HEK293T (cell line): Measurements from ENCODE around the gene DNA2.

Experiments
- CTCF ChIA-PET: fragments of 350-600 bp; formaldehyde crosslinking; extraction: SDS; loops from one replicate; lab custom pipeline; 2021; ENCODE audit warnings: antibody characterized with exemption, inconsistent platforms; lab: Yijun Ruan, JAX
- POLR2A ChIA-PET: fragments of 350-600 bp; formaldehyde crosslinking; extraction: SDS; loops from one replicate; lab custom pipeline; 2020; ENCODE audit warnings: antibody characterized with exemption, inconsistent platforms; lab: Yijun Ruan, JAX
- DNase-seq: peaks from one replicate; pipeline ENCODE4 v3.0.0; 2012; ENCODE audit warnings: mixed read lengths; ENCODE audit errors: extremely low spot score
- ARNT ChIP-seq: fragments of 450-650 bp; IDR thresholded peaks from 2 replicates; pipeline ENCODE4 v1.6.1; 2017; ENCODE audit warnings: mild to moderate bottlenecking
- BHLHE40 ChIP-seq: fragments of 450-650 bp; IDR thresholded peaks from 2 replicates; pipeline ENCODE4 v1.6.1; 2016; ENCODE audit warnings: mild to moderate bottlenecking, moderate library complexity, borderline replicate concordance
- CTBP1 ChIP-seq: fragments of 450-650 bp; IDR thresholded peaks from 2 replicates; pipeline ENCODE4 v1.6.1; 2016; ENCODE audit warnings: borderline replicate concordance
- ELF4 ChIP-seq: fragments of 450-650 bp; IDR thresholded peaks from 2 replicates; pipeline ENCODE4 v1.6.1; 2017; ENCODE audit warnings: antibody characterized with exemption
- FOXA1 ChIP-seq: fragments of 450-650 bp; IDR thresholded peaks from 2 replicates; pipeline ENCODE4 v1.6.1; 2016; ENCODE audit warnings: mild to moderate bottlenecking
- FOXK2 ChIP-seq: fragments of 450-650 bp; IDR thresholded peaks from 2 replicates; pipeline ENCODE4 v1.6.1; 2016; ENCODE audit warnings: mild to moderate bottlenecking
- FOXM1 ChIP-seq: fragments of 450-650 bp; IDR thresholded peaks from 2 replicates; pipeline ENCODE4 v1.6.1; 2017; ENCODE audit warnings: mild to moderate bottlenecking, borderline replicate concordance
- HDGF ChIP-seq: fragments of 450-650 bp; IDR thresholded peaks from 2 replicates; pipeline ENCODE4 v1.6.1; 2017; ENCODE audit warnings: antibody characterized with exemption, borderline replicate concordance
- L3MBTL2 ChIP-seq: fragments of 450-650 bp; conservative IDR thresholded peaks from 2 replicates; pipeline ENCODE4 v1.6.1; 2016; ENCODE audit warnings: mild to moderate bottlenecking
- LEF1 ChIP-seq: fragments of 450-650 bp; IDR thresholded peaks from 2 replicates; pipeline ENCODE4 v1.6.1; 2017; ENCODE audit warnings: mild to moderate bottlenecking, borderline replicate concordance
- NFRKB ChIP-seq: fragments of 450-650 bp; IDR thresholded peaks from 2 replicates; pipeline ENCODE4 v1.6.1; 2016; ENCODE audit warnings: mild to moderate bottlenecking, moderate library complexity
- SP1 ChIP-seq: fragments of 450-650 bp; IDR thresholded peaks from 2 replicates; pipeline ENCODE4 v1.6.1; 2017
- SUZ12 ChIP-seq: fragments of 450-650 bp; IDR thresholded peaks from 2 replicates; pipeline ENCODE4 v1.6.1; 2016; ENCODE audit warnings: mild to moderate bottlenecking
- TARDBP ChIP-seq: fragments of 450-650 bp; IDR thresholded peaks from 2 replicates; pipeline ENCODE4 v1.6.1; 2016
- ZNF384 ChIP-seq: fragments of 450-650 bp; IDR thresholded peaks from 2 replicates; pipeline ENCODE4 v1.6.1; 2016
- TF ChIP-seq, protein P1 (sequence below): fragments of 450-650 bp; IDR thresholded peaks from 2 replicates; pipeline ENCODE4 v1.6.1; 2016

The DNA2 gene

DNA sequence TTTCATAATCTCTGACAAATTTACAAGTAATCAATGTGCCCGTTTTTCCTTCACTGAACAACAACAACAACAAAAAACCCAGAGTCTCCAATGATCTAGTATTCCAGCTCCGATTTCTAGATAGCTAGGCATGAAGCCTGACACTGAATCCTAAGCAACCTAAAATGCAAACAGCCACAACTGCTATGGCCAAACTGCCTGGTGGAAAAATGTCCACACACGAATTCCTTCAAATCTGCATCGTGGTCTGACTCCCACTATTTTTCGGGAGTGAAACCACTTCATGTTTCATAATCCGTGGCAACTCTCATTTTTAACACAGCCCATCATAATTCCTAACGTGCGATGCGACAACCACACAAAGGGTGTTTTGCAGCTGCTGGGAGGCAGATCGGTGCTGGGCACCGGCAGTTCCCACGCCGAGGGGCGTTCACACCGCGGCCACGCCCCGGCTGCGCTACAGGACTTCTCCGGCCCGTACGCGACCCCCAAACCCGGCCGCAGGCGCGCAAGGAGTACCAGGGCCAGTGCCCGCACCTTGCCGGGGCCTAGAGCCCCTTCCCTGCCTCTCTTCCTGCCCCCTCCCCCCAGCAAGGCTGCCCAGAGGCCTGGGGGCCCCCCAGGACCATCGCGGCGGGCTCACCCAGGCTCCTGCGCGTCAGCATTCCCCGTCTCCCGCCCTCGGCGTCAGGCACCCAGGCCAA lies 65.5 kb downstream of the DNA2 start:
- DNase-seq: peak; percentile 68
- POLR2A ChIA-PET: interaction anchor here (1.8 to 2.0 kb wide), 2 partner anchors 66 to 74 kb away, joined by 5 to 9 read pairs; partner anchors contain the start of genes DNA2, HNRNPH3 and PBLD
- CTCF ChIA-PET: interaction anchor here (0.6 to 0.9 kb wide), 5 partner anchors 9 to 267 kb away, joined by 3 to 5 read pairs (median 3); no protein-coding TSS in a partner anchor
- TF ChIP-seq FOXM1 (no peak), TARDBP (no peak), ELF4 (no peak), FOXA1 (no peak), SUZ12 (no peak), NFRKB (no peak), BHLHE40 (no peak), SP1 (no peak), HDGF (no peak), FOXK2 (no peak), LEF1 (no peak), ARNT (no peak), ZNF384 (no peak), CTBP1 (no peak), L3MBTL2 (no peak)
- TF ChIP-seq, protein P1, sequence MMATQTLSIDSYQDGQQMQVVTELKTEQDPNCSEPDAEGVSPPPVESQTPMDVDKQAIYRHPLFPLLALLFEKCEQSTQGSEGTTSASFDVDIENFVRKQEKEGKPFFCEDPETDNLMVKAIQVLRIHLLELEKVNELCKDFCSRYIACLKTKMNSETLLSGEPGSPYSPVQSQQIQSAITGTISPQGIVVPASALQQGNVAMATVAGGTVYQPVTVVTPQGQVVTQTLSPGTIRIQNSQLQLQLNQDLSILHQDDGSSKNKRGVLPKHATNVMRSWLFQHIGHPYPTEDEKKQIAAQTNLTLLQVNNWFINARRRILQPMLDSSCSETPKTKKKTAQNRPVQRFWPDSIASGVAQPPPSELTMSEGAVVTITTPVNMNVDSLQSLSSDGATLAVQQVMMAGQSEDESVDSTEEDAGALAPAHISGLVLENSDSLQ: no peak

DNA sequence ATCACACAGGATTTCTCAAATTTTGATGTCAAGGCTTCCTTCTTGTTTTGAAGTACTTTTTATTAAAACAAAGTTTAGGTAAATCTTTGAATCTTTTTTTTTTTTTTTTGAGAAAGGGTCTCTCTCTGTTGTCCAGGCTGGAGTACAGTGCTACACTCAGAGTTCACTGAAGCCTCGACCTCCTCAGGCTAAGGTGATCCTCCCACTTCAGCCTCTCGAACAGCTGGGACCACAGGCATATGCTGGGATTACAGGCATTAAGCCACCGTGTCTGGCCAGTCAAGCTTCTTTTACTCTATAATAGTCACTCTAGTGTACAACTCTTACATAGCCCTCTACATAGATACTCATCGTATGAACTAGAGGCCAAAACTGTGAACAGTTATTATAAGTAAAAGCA lies 68.1 kb downstream of the DNA2 start:
- ChIA-PET POLR2A (no interaction called here), CTCF (interaction anchor here (1.1 kb wide), 1 partner anchor 57 kb away, joined by 4 read pairs; no protein-coding TSS in a partner anchor)
- TF ChIP-seq, protein P1: no peak
- TF ChIP-seq FOXM1: no peak
- TF ChIP-seq ZNF384: no peak
- no peak for TF ChIP-seq FOXK2
- TF ChIP-seq HDGF: no peak
- TF ChIP-seq SUZ12: no peak
- no peak for TF ChIP-seq ELF4
- no peak for TF ChIP-seq CTBP1
- no peak for TF ChIP-seq FOXA1
- no peak for TF ChIP-seq LEF1
- DNase-seq: no peak

DNA sequence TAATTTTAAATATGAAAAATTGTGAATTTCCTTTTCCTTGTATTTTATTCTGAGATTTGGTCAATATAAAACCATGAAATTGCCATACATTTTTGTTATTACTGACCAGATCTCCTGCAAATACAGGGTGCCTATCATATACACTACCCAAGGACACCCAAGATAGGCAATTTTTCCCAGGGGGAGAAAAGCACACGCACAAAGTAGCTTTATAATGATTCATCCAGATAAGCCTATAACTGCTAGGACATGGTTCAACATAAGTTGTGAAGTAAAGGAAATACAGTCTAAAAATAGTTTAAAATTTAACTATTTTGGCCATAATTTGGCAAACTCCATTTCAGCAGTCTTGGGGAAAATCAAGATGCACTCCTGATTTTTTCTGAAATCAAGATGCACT lies 69.5 kb downstream of the DNA2 start:
- TF ChIP-seq FOXK2 (no peak), LEF1 (no peak), ARNT (no peak), TARDBP (no peak), ELF4 (no peak), FOXM1 (no peak), L3MBTL2 (no peak), CTBP1 (no peak), SUZ12 (no peak), NFRKB (no peak), FOXA1 (no peak), SP1 (no peak), ZNF384 (no peak), HDGF (no peak)
- TF ChIP-seq, protein P1: no peak
- POLR2A ChIA-PET: no interaction called here
- DNase-seq: no peak
- CTCF ChIA-PET: no interaction called here

DNA sequence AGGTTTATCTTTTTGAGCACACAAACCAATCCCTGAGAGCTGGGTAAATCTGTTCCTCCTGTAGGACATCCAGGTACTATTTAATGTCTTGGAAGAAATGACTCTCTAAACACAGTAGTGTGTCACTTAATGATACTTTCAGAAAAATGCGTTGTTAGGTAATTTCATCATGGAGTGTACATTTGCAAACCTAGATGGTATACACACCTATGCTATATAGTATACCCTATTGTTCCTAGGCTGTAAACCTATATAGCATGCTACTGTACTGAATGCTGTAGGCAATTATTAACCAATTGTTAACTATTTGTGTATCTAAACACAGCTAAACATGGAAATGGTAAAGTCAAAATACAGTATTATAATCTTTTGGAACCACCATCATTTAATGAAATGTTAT lies 74.8 kb downstream of the DNA2 start:
- TF ChIP-seq HDGF (no peak), FOXA1 (no peak), FOXK2 (no peak), BHLHE40 (no peak), SP1 (no peak), L3MBTL2 (no peak), ZNF384 (no peak), LEF1 (no peak), NFRKB (no peak), CTBP1 (no peak)
- TF ChIP-seq, protein P1: no peak
- no peak for DNase-seq
- ChIA-PET CTCF (interaction anchor here (1.0 kb wide), 1 partner anchor 10 kb away, joined by 5 read pairs; the partner anchor contains the start of gene RUFY2), POLR2A (no interaction called here)

DNA sequence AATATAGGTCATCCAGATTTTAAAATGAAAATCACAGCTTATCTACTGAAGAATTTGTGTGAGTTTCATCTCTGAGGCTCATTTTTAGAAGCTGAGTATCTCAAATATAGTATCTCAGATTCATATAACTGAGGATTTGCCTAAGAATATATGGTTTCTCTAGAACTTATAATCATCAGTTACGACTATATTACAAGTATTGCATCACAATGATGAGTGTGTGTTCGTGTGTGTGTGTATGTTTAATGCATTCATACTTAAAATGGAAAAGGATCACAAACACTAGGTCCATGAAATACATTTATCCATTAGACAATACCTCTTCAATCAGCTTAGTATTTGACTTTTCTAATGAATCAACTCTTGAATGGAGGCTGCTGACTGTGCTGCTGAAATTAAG lies 86.0 kb downstream of the DNA2 start:
- ChIA-PET POLR2A (no interaction called here), CTCF (no interaction called here)
- TF ChIP-seq L3MBTL2 (no peak), SP1 (no peak), TARDBP (no peak)
- TF ChIP-seq, protein P1: no peak
- DNase-seq: no peak
